HG03378 (cell line): ENCODE data around the gene ULK2.
"Not testable (repeated sequence)": the region's sequence is repeated elsewhere in the genome, so short reads cannot be mapped to it uniquely, and the experiment has no call there.

Experiments used
- ATAC-seq: cut with Tn5 transposase; IDR thresholded peaks from one replicate; pipeline ENCODE4 v1.9.1; 2021; ENCODE audit warnings: mild to moderate bottlenecking, moderate library complexity; ENCODE audit not compliant: unreplicated experiment

Gene ULK2

GRCh38 chr17:19768046-19768782 is 99.5 kb downstream of the ULK2 start:
- ATAC-seq, result no peak

DNA sequence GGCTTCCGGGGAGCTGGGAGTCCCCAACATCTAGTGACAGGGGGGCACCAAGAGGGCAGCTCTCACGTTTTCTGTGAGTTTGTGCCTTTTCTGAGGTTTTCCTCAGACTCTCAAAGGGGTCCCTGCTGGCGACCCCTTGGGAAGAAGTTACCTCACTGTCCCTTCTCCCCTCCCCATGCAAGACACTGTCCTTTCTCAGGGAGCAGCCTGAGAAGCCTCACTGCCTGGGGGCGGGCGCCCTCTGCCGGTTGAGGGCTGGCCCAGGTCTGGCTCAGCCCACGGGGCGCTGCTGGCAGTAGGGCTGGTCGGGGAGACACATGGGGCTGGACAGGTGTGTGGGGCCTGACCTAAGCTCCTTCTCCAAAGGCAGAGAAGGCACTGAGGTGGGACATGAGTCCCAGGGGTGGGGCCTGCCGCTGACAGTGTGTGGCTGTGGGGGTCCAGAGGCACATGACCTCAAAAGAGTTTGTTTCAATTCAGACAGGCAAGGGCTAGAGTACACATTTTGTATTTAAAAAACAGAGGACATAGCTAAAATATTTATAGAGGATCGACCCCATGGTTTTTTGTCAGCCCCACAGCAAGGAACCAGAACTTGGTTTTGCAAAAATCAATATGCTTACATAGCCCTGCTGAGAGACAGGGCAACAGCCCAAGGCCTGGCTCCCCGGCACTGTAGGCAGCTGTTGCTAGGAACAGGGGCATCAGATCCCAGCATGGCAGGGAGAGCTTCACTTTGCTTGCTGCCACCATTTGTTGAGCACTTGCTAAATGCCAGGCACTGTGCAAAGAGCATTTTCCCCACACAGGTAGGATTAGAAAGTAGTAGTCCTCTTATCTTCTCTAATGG is 101.1 kb downstream of the ULK2 start:
- ATAC-seq, result no peak

GRCh38 chr17:19766016-19766415 is 101.7 kb downstream of the ULK2 start:
- no peak for ATAC-seq

DNA sequence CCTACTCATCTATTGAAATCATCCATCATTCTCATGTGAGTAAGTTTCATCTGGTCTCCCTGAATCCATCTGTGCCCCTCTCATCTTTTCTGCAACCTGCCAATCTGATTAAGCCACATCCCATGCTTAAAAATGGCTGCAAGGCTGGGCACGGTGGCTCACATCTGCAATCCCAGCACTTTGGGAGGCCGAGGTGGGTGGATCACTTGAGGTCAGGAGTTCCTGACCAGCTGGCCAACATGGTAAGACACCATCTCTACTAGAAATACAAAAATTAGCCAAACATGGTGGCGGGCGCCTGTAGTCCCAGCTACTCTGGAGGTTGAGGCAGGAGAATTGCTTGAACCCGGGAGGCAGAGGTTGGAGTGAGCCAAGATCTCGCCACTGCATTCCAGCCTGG is 103.7 kb downstream of the ULK2 start:
- ATAC-seq, result not testable (repeated sequence)

DNA sequence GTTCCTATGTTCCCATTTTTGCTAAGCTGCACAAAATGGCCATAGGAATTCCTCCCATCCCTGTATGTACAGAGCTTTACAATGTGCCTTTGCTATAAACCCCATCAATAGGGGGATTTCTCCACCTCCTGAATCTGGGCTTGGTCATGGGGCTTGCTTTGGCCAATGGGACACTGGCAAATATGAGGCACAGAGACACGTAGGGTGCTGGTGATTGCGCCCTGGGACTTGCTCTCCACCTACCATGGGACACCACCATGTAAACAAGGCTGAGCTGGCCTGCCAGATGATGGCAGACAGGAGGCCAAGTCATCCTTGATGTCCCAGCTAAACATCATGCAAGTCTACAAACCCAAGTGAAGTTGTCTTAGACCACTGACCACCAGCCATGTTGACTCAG is 104.3 kb downstream of the ULK2 start:
- no peak for ATAC-seq

GRCh38 chr17:19762515-19762961 is 105.2 kb downstream of the ULK2 start:
- ATAC-seq, result no peak

GRCh38 chr17:19760746-19761145 is 107.0 kb downstream of the ULK2 start:
- ATAC-seq, result no peak

GRCh38 chr17:19759568-19760549 is 107.9 kb downstream of the ULK2 start:
- no peak for ATAC-seq

DNA sequence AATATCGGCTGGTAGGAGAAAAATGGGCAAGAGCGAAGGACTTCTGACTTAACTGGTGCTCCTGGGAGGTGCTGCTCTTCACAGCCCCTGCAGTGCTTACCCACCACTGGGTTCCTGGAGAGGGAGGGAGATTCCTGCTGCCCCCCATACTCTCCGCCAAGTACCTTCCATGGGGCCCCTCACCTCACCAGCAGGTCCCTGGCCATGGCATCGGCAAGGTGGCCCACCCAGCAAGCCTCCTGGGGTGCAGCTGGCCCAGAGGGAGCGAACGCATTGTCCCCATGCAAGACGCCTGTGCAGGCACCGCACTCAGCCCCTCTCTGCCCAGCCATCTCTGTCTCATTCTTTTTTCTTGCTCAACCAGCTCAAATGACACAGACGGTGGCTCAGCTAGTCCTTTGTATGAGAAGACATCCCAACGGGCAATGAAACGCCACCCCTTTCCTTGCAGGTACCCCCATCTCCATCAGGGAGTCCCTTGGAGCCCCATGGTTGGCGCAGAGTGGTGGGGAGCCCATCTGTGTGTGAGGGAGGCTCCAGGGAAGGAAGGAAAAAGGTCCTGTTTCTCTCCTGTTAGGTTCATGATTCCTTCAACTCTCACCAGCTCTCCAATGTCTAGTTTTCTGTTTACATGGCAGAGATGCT is 110.1 kb downstream of the ULK2 start:
- ATAC-seq, result no peak

- no peak for ATAC-seq
Measured at GRCh38 chr17:19756546-19756945, 111.2 kb downstream of the ULK2 start.

DNA sequence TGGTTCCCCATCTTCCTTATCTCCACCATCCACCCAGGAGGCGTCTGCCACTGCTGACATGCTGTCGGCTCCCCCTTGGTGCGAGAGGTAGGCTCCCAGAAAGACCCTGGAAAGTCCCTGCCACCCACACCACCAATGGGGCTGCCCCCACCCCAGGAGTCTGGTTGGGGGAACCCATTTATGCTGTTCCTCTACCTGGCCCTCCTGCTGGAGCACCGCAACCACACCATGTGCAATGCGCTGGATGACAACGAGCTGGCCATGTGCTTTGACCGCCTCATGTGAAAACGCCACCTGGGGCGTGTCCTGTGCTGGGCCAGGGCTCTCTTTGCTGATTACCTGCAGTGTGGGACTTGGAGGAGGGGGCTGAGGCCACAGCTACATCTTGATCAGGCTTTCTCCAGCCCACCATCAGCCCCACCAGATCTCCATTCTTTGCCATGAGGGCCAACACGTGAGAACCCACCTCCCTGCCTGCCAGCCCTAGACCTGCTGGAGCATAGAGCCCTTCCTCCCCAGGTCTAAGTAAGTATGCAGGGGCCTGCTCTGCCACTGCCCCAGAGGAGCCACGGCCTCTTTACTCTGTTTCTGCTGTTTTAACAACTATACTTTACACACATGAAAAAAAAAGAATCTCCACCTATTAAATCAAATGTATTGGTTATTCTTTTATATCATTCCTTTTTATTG is 111.8 kb downstream of the ULK2 start:
- ATAC-seq, result no peak

DNA sequence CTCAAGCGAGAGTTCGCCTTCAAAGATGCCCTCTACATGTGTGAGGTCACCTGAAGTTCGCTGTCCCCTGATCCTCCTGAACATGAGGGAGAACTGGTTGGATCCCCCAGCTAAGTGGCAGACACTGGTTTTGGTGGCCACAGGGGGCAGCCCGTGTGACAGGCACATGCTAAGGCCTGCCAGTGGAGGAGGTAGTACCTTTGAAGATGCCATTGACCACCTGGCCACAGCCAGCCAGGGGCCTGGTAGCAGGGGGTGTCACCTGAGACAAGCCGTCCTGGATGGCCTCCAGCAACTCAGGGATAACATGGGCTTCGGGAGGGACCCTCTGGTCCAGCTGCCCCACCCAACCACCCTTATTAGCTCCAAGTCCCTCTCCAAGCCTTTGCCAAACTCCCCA is 112.3 kb downstream of the ULK2 start:
- ATAC-seq, result no peak

DNA sequence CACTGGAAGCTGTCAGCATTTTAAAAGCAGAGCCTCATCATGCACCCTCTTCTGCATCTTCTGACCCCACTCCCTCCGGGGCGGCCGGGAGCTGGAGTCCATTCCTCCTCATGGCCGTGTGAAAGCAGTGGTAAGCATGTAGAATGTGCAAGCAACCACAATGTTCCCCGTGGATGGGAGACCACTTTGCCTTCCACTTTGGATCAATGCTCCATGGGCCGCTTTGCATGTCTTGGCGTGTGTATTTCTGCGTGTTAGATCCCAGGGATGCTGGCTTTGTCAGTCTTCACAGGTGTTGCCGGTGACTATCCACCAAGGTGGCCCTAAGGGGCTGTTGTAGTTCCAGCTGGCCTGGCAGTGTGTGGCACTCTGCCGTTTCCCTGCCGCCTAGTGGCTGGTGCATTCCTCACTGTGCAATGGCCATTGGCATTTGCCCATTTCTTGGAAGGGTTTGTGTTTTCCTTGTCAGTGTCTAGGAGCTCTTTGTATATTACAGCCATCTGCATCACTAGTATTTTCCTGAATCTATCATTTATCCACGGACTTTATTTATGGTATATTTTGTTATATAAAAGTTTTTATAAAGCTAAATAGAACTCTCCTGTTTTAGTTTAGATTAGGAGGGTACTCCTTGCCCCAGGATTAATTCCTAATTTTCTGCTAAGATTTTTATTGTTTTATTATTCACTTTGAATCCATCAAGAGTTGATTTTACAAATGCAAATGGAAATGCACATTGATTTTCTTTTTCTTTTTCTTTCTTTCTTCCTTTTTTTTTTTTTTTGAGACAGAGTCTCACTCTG is 113.9 kb downstream of the ULK2 start:
- ATAC-seq, result no peak

DNA sequence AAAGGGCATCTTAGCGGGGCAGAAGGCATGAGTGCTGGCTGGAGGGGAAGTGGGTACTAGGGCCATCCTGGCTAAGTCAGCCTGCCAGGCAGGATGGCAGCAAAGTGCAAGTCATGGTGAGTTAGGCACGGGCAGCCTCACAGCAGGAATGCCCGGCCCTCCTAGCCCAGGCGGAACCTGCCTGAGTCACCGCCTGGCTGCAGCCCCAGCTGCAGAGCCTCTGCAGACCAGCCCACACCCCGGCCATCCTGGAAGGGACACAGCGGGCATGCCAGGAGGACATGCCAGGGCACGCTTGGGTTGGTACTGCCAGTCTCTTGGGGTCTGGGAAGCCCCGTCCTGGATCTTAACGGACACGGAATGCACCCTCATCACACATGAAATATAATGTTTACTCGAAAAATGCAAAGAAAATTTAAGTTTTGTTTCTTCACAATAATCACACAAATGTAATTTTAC is 114.7 kb downstream of the ULK2 start:
- ATAC-seq, result no peak

- ATAC-seq, result no peak
Measured at GRCh38 chr17:19752216-19753050, 115.3 kb downstream of the ULK2 start.

GRCh38 chr17:19750835-19751234 is 116.9 kb downstream of the ULK2 start:
- no peak for ATAC-seq

GRCh38 chr17:19750020-19750572 is 117.6 kb downstream of the ULK2 start:
- no peak for ATAC-seq

- ATAC-seq, result no peak
Measured at GRCh38 chr17:19748807-19749193, 118.9 kb downstream of the ULK2 start.
